Neural progenitor cell (in vitro differentiated cells): Measurements from ENCODE around the gene PPM1F. TPM values are rescaled to one million over a fixed set of nuclear protein-coding genes. Genes with fewer than 3 reads are reported as not detected.

Source experiments
- DNase-seq: peaks from one replicate; pipeline ENCODE4 v3.0.0-alpha.2; 2016; ENCODE audit warnings: low spot score
- H2AFZ ChIP-seq: fragments of 200-600 bp; sonication (generic); replicated peaks from 2 replicates; pipeline ENCODE4 v1.6.1; 2016; ENCODE audit warnings: antibody characterized with exemption
- H3F3A ChIP-seq: fragments of 200-600 bp; sonication (generic); 2 replicates; pipeline ENCODE4 v1.6.1; 2016; ENCODE audit warnings: antibody characterized with exemption, low read depth
- H3K27ac ChIP-seq: fragments of 200-600 bp; sonication (generic); 2 replicates; pipeline ENCODE4 v1.5.1; 2016; ENCODE audit warnings: mild to moderate bottlenecking
- H3K27me3 ChIP-seq: fragments of 200-600 bp; sonication (generic); 2 replicates; pipeline ENCODE4 v1.6.1; 2016; ENCODE audit warnings: mild to moderate bottlenecking, moderate library complexity
- H3K36me3 ChIP-seq: fragments of 200-600 bp; sonication (generic); 2 replicates; pipeline ENCODE4 v1.5.1; 2016
- H3K4me1 ChIP-seq: fragments of 200-600 bp; sonication (generic); 2 replicates; pipeline ENCODE4 v1.6.1; 2016; ENCODE audit warnings: mixed run types
- H3K4me2 ChIP-seq: fragments of 200-600 bp; sonication (generic); 2 replicates; pipeline ENCODE4 v1.6.1; 2016
- H3K4me3 ChIP-seq: fragments of 200-600 bp; sonication (generic); 2 replicates; pipeline ENCODE4 v1.5.1; 2016
- H3K79me2 ChIP-seq: fragments of 200-600 bp; sonication (generic); 2 replicates; pipeline ENCODE4 v1.6.1; 2016; ENCODE audit warnings: low read depth
- H3K9ac ChIP-seq: fragments of 200-600 bp; sonication (generic); 2 replicates; pipeline ENCODE4 v1.6.1; 2016
- H3K9me3 ChIP-seq: fragments of 200-600 bp; sonication (generic); 2 replicates; pipeline ENCODE4 v1.5.1; 2016; ENCODE audit warnings: low read depth
- H4K20me1 ChIP-seq: fragments of 200-600 bp; sonication (generic); 2 replicates; pipeline ENCODE4 v1.6.1; 2016; ENCODE audit warnings: low read depth
- H3K27ac Mint-ChIP-seq: 3 replicates; pipeline ENCODE4 v1.8.0; 2021; ENCODE audit warnings: mixed read lengths
- H3K27me3 Mint-ChIP-seq: 2 replicates; pipeline ENCODE4 v1.8.0; 2022; ENCODE audit warnings: low read depth, mild to moderate bottlenecking, inconsistent platforms, moderate library complexity, mixed read lengths; ENCODE audit not compliant: insufficient read depth
- H3K36me3 Mint-ChIP-seq: 3 replicates; pipeline ENCODE4 v1.8.0; 2021; ENCODE audit warnings: mixed read lengths
- H3K4me1 Mint-ChIP-seq: 3 replicates; pipeline ENCODE4 v1.8.0; 2021; ENCODE audit warnings: mixed read lengths
- H3K4me3 Mint-ChIP-seq: 3 replicates; pipeline ENCODE4 v1.8.0; 2021; ENCODE audit warnings: mild to moderate bottlenecking, moderate library complexity, mixed read lengths
- H3K9me3 Mint-ChIP-seq: 3 replicates; pipeline ENCODE4 v1.8.0; 2020; ENCODE audit warnings: mixed read lengths
- CTCF ChIP-seq: fragments of 200-600 bp; sonication (generic); IDR thresholded peaks from 2 replicates; pipeline ENCODE4 v1.5.1; 2017; ENCODE audit warnings: antibody characterized with exemption, mild to moderate bottlenecking
- EZH2 ChIP-seq: fragments of 200-600 bp; sonication (generic); IDR thresholded peaks from 2 replicates; pipeline ENCODE4 v1.6.1; 2017; ENCODE audit warnings: antibody characterized with exemption, mild to moderate bottlenecking, moderate library complexity
- EZH2phosphoT487 ChIP-seq: fragments of 200-600 bp; sonication (generic); IDR thresholded peaks from 2 replicates; pipeline ENCODE4 v1.6.1; 2017; ENCODE audit warnings: antibody characterized with exemption
- total RNA-seq: library from RNA; depleted of rRNA; stranded (reverse); fragments of >200 nt; gene quantifications from 2 replicates; pipeline ENCODE4 v1.2.3, GENCODE V29; 2015; ENCODE audit warnings: low replicate concordance

PPM1F gene
- total RNA-seq, 1 donor from 2014 or later, result 18.0 TPM

GRCh38 chr22:21966643-21967516, 14.2 kb upstream of the PPM1F start:
- Histone ChIP-seq H3K27ac (no peak overlapping the region), H2AFZ (no peak overlapping the region), H4K20me1 (no peaks in the 10 kb centered on the region), H3F3A (no peaks in the 10 kb centered on the region), H3K79me2 (no peaks in the 10 kb centered on the region), H3K27me3 (no peaks in the 10 kb centered on the region), H3K36me3 (no peaks in the 10 kb centered on the region), H3K4me3 (no peak overlapping the region), H3K4me2 (no peak overlapping the region), H3K9me3 (no peaks in the 10 kb centered on the region), H3K9ac (no peak overlapping the region), H3K4me1 (no peaks in the 10 kb centered on the region)
- no peak for TF ChIP-seq EZH2phosphoT487
- no peak for TF ChIP-seq EZH2
- TF ChIP-seq CTCF, result no peak
- Mint-ChIP-seq H3K27ac (no peak overlapping the region), H3K36me3 (peaks cover 25% of the 10 kb centered on the region), H3K4me3 (no peak overlapping the region), H3K9me3 (no peaks in the 10 kb centered on the region), H3K4me1 (no peaks in the 10 kb centered on the region), H3K27me3 (peaks cover 8% of the 10 kb centered on the region)
- DNase-seq, result no peak

- Mint-ChIP-seq H3K36me3 (peaks cover 25% of the 10 kb centered on the region), H3K27me3 (peaks cover 6% of the 10 kb centered on the region), H3K4me3 (no peak overlapping the region), H3K9me3 (no peaks in the 10 kb centered on the region), H3K4me1 (no peaks in the 10 kb centered on the region), H3K27ac (no peak overlapping the region)
- no peaks in the 10 kb centered on the region for H3K9me3 ChIP-seq
- no peak overlapping the region for H3K4me2 ChIP-seq
- no peaks in the 10 kb centered on the region for H3K79me2 ChIP-seq
- no peak overlapping the region for H2AFZ ChIP-seq
- H3F3A ChIP-seq, result no peaks in the 10 kb centered on the region
- H3K27me3 ChIP-seq, result no peaks in the 10 kb centered on the region
- H3K9ac ChIP-seq, result no peak overlapping the region
- no peak for DNase-seq
- no peak overlapping the region for H3K4me3 ChIP-seq
- H3K4me1 ChIP-seq, result no peaks in the 10 kb centered on the region
- TF ChIP-seq CTCF (no peak), EZH2phosphoT487 (no peak), EZH2 (no peak)
- no peak overlapping the region for H3K27ac ChIP-seq
- no peaks in the 10 kb centered on the region for H3K36me3 ChIP-seq
- H4K20me1 ChIP-seq, result no peaks in the 10 kb centered on the region
Measured at GRCh38 chr22:21965762-21966288, 13.2 kb upstream of the PPM1F start.

GRCh38 chr22:21964918-21965484, 12.4 kb upstream of the PPM1F start:
- Mint-ChIP-seq H3K27ac (no peak overlapping the region), H3K36me3 (peaks cover 23% of the 10 kb centered on the region), H3K4me1 (no peaks in the 10 kb centered on the region), H3K27me3 (peaks cover 6% of the 10 kb centered on the region), H3K4me3 (no peak overlapping the region), H3K9me3 (no peaks in the 10 kb centered on the region)
- Histone ChIP-seq H3K27ac (no peak overlapping the region), H3K36me3 (no peaks in the 10 kb centered on the region), H3K4me2 (no peak overlapping the region), H4K20me1 (no peaks in the 10 kb centered on the region), H3K4me1 (no peaks in the 10 kb centered on the region), H3K9me3 (no peaks in the 10 kb centered on the region), H3K79me2 (no peaks in the 10 kb centered on the region), H3F3A (no peaks in the 10 kb centered on the region), H3K9ac (no peak overlapping the region), H3K4me3 (no peak overlapping the region), H2AFZ (no peak overlapping the region), H3K27me3 (no peaks in the 10 kb centered on the region)
- TF ChIP-seq CTCF, result no peak
- TF ChIP-seq EZH2, result no peak
- no peak for TF ChIP-seq EZH2phosphoT487
- no peak for DNase-seq
